H1 (cell line): ENCODE measurements around the gene ISOC2. TPM values are rescaled to one million over a fixed set of nuclear protein-coding genes. Genes with fewer than 3 reads are reported as not detected.

Source experiments
- CTCF ChIA-PET: fragments of 300-600 bp; sonication (Branson Sonifier 250); formaldehyde crosslinking; loops from one replicate; lab custom pipeline; 2021; ENCODE audit not compliant: partially characterized antibody; lab: Charles Lee
- POLR2A ChIA-PET: fragments of 300-600 bp; sonication (Branson Sonifier 250); formaldehyde crosslinking; loops from one replicate; lab custom pipeline; 2021; ENCODE audit warnings: inconsistent platforms; ENCODE audit not compliant: partially characterized antibody; lab: Charles Lee
- DNase-seq, 2 experiments: peaks; one replicate each; pipeline versions ENCODE4 v3.0.0 to v3.0.0-alpha.2; 2010 to 2022; ENCODE audit warnings: low spot score in 2 of 2, low read depth in 1 of 2, mixed read lengths in 1 of 2
- FAIRE-seq: peaks from 2 replicates; lab custom pipeline; 2011; peaks lifted over from hg19 to GRCh38; lab: Jason Lieb, UNC
- H2AFZ ChIP-seq: 2 replicates; pipeline ENCODE4 v1.8.1; 2012; ENCODE audit warnings: low read length, inconsistent platforms
- H2AK5ac ChIP-seq: 2 replicates; pipeline ENCODE4 v1.6.1; 2013; ENCODE audit warnings: low read depth, low read length
- H2BK120ac ChIP-seq: replicated peaks from 2 replicates; pipeline ENCODE3; 2013; ENCODE audit warnings: low read depth, low read length, inconsistent platforms
- H2BK12ac ChIP-seq: 2 replicates; pipeline ENCODE4 v1.6.1; 2013; ENCODE audit warnings: low read depth, low read length
- H2BK15ac ChIP-seq: 2 replicates; pipeline ENCODE4 v1.6.1; 2013; ENCODE audit warnings: low read length
- H2BK20ac ChIP-seq: 2 replicates; pipeline ENCODE4 v1.6.1; 2013; ENCODE audit warnings: low read length
- H2BK5ac ChIP-seq: 2 replicates; pipeline ENCODE4 v1.6.1; 2013; ENCODE audit warnings: low read depth, low read length
- H3K14ac ChIP-seq: 2 replicates; pipeline ENCODE4 v1.6.1; 2013; ENCODE audit warnings: inconsistent platforms; ENCODE audit not compliant: insufficient read length
- H3K18ac ChIP-seq: 2 replicates; pipeline ENCODE4 v1.6.1; 2013; ENCODE audit warnings: low read length; ENCODE audit errors: extremely low read depth
- H3K23ac ChIP-seq: 2 replicates; pipeline ENCODE4 v1.6.1; 2013; ENCODE audit warnings: inconsistent platforms; ENCODE audit not compliant: insufficient read length
- H3K23me2 ChIP-seq: 2 replicates; pipeline ENCODE4 v1.6.1; 2013; ENCODE audit warnings: low read depth, low read length
- H3K27ac ChIP-seq: 2 replicates; pipeline ENCODE4 v1.6.1; 2011; ENCODE audit warnings: low read depth, low read length, inconsistent platforms
- H3K27me3 ChIP-seq, 4 experiments: replicated peaks in 1 of 4; 1 replicate in 1 of 4; 2 replicates in 3 of 4; pipeline versions ENCODE4 v1.6.1 to v1.8.1; 2011 to 2013; ENCODE audit warnings: low read length in 3 of 4, mild to moderate bottlenecking in 3 of 4, inconsistent platforms in 2 of 4, mixed read lengths in 2 of 4, moderate library complexity in 1 of 4; ENCODE audit not compliant: control insufficient read depth in 3 of 4, insufficient read depth in 3 of 4; ENCODE audit errors: extremely low read depth in 1 of 4
- H3K36me3 ChIP-seq, 4 experiments: 2 replicates each; pipeline versions ENCODE4 v1.6.1 to v1.8.1; 2011 to 2013; ENCODE audit warnings: mild to moderate bottlenecking in 4 of 4, low read length in 3 of 4, moderate library complexity in 2 of 4, control low read depth in 1 of 4, inconsistent platforms in 1 of 4; ENCODE audit not compliant: insufficient read depth in 4 of 4, control insufficient read depth in 2 of 4
- H3K4ac ChIP-seq: replicated peaks from 2 replicates; pipeline ENCODE3; 2013; ENCODE audit warnings: low read length, low read depth, mixed read lengths, inconsistent platforms; ENCODE audit not compliant: insufficient read length
- H3K4me1 ChIP-seq, 4 experiments: replicated peaks in 1 of 4; 1 replicate in 1 of 4; 2 replicates in 3 of 4; pipeline versions ENCODE4 v1.6.1 to v1.8.1; 2011 to 2013; ENCODE audit warnings: low read length in 3 of 4, inconsistent platforms in 2 of 4, mixed read lengths in 1 of 4; ENCODE audit not compliant: insufficient read depth in 4 of 4, control insufficient read depth in 3 of 4
- H3K4me2 ChIP-seq, 2 experiments: 2 replicates each; pipeline versions ENCODE4 v1.6.1 to v1.8.1; 2011 to 2013; ENCODE audit warnings: low read depth in 2 of 2, low read length in 2 of 2, control low read depth in 1 of 2, inconsistent platforms in 1 of 2, mild to moderate bottlenecking in 1 of 2; ENCODE audit not compliant: insufficient read depth in 1 of 2
- H3K4me3 ChIP-seq, 4 experiments: fragments of 200-600, 300-600 bp in 1 of 4; sonication (generic), shearing (Covaris generic), sonication (Bioruptor Twin) in 1 of 4; 2 replicates each; pipeline versions ENCODE4 v1.5.1 to v1.8.1; 2011 to 2016; ENCODE audit warnings: low read length in 4 of 4, low read depth in 3 of 4, control low read depth in 2 of 4, inconsistent platforms in 2 of 4, mild to moderate bottlenecking in 2 of 4, mixed read lengths in 1 of 4, moderate library complexity in 1 of 4; ENCODE audit not compliant: insufficient read depth in 2 of 4; ENCODE audit errors: extremely low read depth in 1 of 4
- H3K56ac ChIP-seq: replicated peaks from 2 replicates; pipeline ENCODE3; 2013; ENCODE audit warnings: low read depth, mild to moderate bottlenecking, mixed read lengths, low read length, inconsistent platforms; ENCODE audit not compliant: insufficient read length
- H3K79me1 ChIP-seq: 2 replicates; pipeline ENCODE4 v1.6.1; 2013; ENCODE audit warnings: low read depth, low read length, control low read depth
- H3K79me2 ChIP-seq, 2 experiments: 2 replicates each; pipeline versions ENCODE4 v1.6.1 to v1.8.1; 2012 to 2013; ENCODE audit warnings: low read length in 2 of 2, mild to moderate bottlenecking in 2 of 2, inconsistent platforms in 1 of 2; ENCODE audit not compliant: insufficient read depth in 2 of 2, control insufficient read depth in 1 of 2
- H3K9ac ChIP-seq, 4 experiments: replicated peaks in 1 of 4; 1 replicate in 1 of 4; 2 replicates in 3 of 4; pipeline versions ENCODE4 v1.6.1 to v1.8.1; 2011 to 2013; ENCODE audit warnings: low read depth in 3 of 4, low read length in 3 of 4, control low read depth in 2 of 4, mild to moderate bottlenecking in 2 of 4, moderate library complexity in 2 of 4, inconsistent platforms in 1 of 4; ENCODE audit errors: extremely low read depth in 1 of 4
- H3K9me3 ChIP-seq, 2 experiments: 2 replicates each; pipeline versions ENCODE4 v1.6.1 to v1.8.1; 2012 to 2013; ENCODE audit warnings: mild to moderate bottlenecking in 2 of 2, moderate library complexity in 2 of 2, control low read depth in 1 of 2, inconsistent platforms in 1 of 2, low read depth in 1 of 2, low read length in 1 of 2, mixed read lengths in 1 of 2; ENCODE audit not compliant: insufficient read depth in 2 of 2
- H4K20me1 ChIP-seq, 2 experiments: replicated peaks in 1 of 2; 2 replicates each; pipeline versions ENCODE3 to v1.8.1; 2011 to 2013; ENCODE audit warnings: inconsistent platforms in 2 of 2, low read length in 2 of 2, mild to moderate bottlenecking in 1 of 2; ENCODE audit not compliant: insufficient read depth in 2 of 2, control insufficient read depth in 1 of 2
- H4K5ac ChIP-seq: 2 replicates; pipeline ENCODE4 v1.6.1; 2013; ENCODE audit warnings: low read length, low read depth, mixed read lengths, inconsistent platforms; ENCODE audit not compliant: insufficient read length
- H4K8ac ChIP-seq: 2 replicates; pipeline ENCODE4 v1.8.0; 2013; ENCODE audit warnings: mild to moderate bottlenecking, moderate library complexity, low read length, inconsistent platforms; ENCODE audit not compliant: insufficient read depth; ENCODE audit errors: extremely low read depth
- H4K91ac ChIP-seq: replicated peaks from 2 replicates; pipeline ENCODE3; 2013; ENCODE audit warnings: low read length, mixed read lengths, inconsistent platforms; ENCODE audit not compliant: insufficient read length
- YY1 ChIP-seq: IDR thresholded peaks from 2 replicates; pipeline ENCODE4 v1.6.1; 2011; ENCODE audit warnings: low read depth, mild to moderate bottlenecking, low read length
- WGBS, 2 experiments: shearing (Covaris generic) in 1 of 2; methylation state at CpG; one replicate each; pipeline versions ENCODE4 v1.1.6 to v1.1.7; 2013 to 2015; ENCODE audit warnings: low lambda C conversion rate in 2 of 2, mixed read lengths in 2 of 2, inconsistent platforms in 1 of 2, low coverage in 1 of 2, missing lambda C conversion rate in 1 of 2; ENCODE audit not compliant: insufficient replicate concordance in 2 of 2, insufficient coverage in 1 of 2, insufficient read length in 1 of 2; ENCODE audit errors: extremely low coverage in 1 of 2, missing lambda C conversion rate in 1 of 2; 5-methylcytosine and 5-hydroxymethylcytosine counted together
- polyA plus RNA-seq, 7 experiments: library from polyadenylated mRNA; depleted of rRNA in 3 of 7; stranded (reverse) in 5 of 7; unstranded in 2 of 7; fragments of >200 nt in 5 of 7; fragments of 200-250 nt in 2 of 7; gene quantifications; 1 replicate in 5 of 7; 2 replicates in 1 of 7; 4 replicates in 1 of 7; pipeline versions ENCODE4 v1.2.1 to v1.2.3, GENCODE V29; 2011 to 2013; ENCODE audit warnings: missing spikeins in 2 of 7, mixed read lengths in 2 of 7
- total RNA-seq: library from RNA; stranded (reverse); fragmentation: NEBNext Ultra II Directional; extraction: Animal tissue kit (Norgen Biotek cat#: 25700); gene quantifications from 2 replicates; pipeline ENCODE4 v1.2.1, GENCODE V29; 2021

ISOC2 gene
- total and polyA plus RNA-seq, 2 of the 8 experiments (the other 6 are each of a cell fraction or from before 2014, with no cell fraction given) = 96.9 to 152 TPM

GRCh38 chr19:55433292-55433691 is 28.1 kb downstream of the ISOC2 start:
- 0 out of 4 replicates have a peak, but pooled peaks cover 0 to 9% of the 10 kb centered on the region in 2 experiments for H3K9me3 ChIP-seq
- FAIRE-seq (no peak), DNase-seq (no peak)
- no peak overlapping the region for H4K5ac ChIP-seq
- no peak overlapping the region for H2BK20ac ChIP-seq
- H3K23me2 ChIP-seq = peaks cover 13% of the 10 kb centered on the region; the same call in 1 of the 2 replicates
- no peak overlapping the region for H3K18ac ChIP-seq
- no peak overlapping the region for H3K4me3 ChIP-seq
- H4K8ac ChIP-seq = no peak overlapping the region
- no peak overlapping the region for H3K23ac ChIP-seq
- peaks cover 0 to 3% (median 1%) of the 10 kb centered on the region in 4 experiments; a peak in 2 of 7 replicates for H3K4me1 ChIP-seq
- H2BK15ac ChIP-seq = no peak overlapping the region
- ChIA-PET CTCF (no interaction called here), POLR2A (no interaction called here)
- H3K14ac ChIP-seq = no peak overlapping the region
- no peak overlapping the region for H3K27ac ChIP-seq
- H3K27me3 ChIP-seq = peaks cover 0 to 3% (median 3%) of the 10 kb centered on the region in 4 experiments; a peak in 5 of 7 replicates
- H3K36me3 ChIP-seq = no peaks in the 10 kb centered on the region
- no peak overlapping the region for H2AFZ ChIP-seq
- peaks cover 6% of the 10 kb centered on the region for H3K79me1 ChIP-seq
- H4K20me1 ChIP-seq = peaks cover 2 to 15% of the 10 kb centered on the region in 2 experiments
- H2BK12ac ChIP-seq = no peak overlapping the region
- H4K91ac ChIP-seq = no peak overlapping the region
- TF ChIP-seq YY1 = no peak
- H3K56ac ChIP-seq = no peak overlapping the region
- no peak overlapping the region for H2AK5ac ChIP-seq
- H3K9ac ChIP-seq = no peak overlapping the region
- H2BK120ac ChIP-seq = no peak overlapping the region
- no peak overlapping the region for H3K4ac ChIP-seq
- no peaks in the 10 kb centered on the region for H3K79me2 ChIP-seq
- no peak overlapping the region for H3K4me2 ChIP-seq
- WGBS, 2 experiments = 92% methylated on average over 30 of the region's 48 CpGs; no CpG with 5 or more reads in 1 of the 2 experiments
- H2BK5ac ChIP-seq = no peak overlapping the region
